Activated T-helper 17 cell treated with anti-CD3 and anti-CD28 coated beads, Interleukin-2, amount 50 U/mL, for 72 hours (primary cell): ENCODE data around the gene SLC10A7. TPM values are rescaled to one million over a fixed set of nuclear protein-coding genes. Genes with fewer than 3 reads are reported as not detected.
A peak's percentile ranks its signal among the peaks of the same experiment; 100 is the strongest.

Experiments
- ATAC-seq: fragments of 150-1000 bp; cut with Tn5 transposase; replicated peaks from 2 replicates; pipeline ENCODE4 v1.10.0; 2021; ENCODE audit warnings: mild to moderate bottlenecking, moderate library complexity
- H3K27ac Mint-ChIP-seq: one replicate; pipeline ENCODE4 v1.8.0; 2022; ENCODE audit warnings: mixed read lengths
- H3K27me3 Mint-ChIP-seq: one replicate; pipeline ENCODE4 v1.8.0; 2022; ENCODE audit warnings: mixed read lengths
- H3K36me3 Mint-ChIP-seq: one replicate; pipeline ENCODE4 v1.8.0; 2022; ENCODE audit warnings: low read depth, mild to moderate bottlenecking, mixed read lengths
- H3K4me1 Mint-ChIP-seq: one replicate; pipeline ENCODE4 v1.8.0; 2022; ENCODE audit warnings: mixed read lengths
- H3K4me3 Mint-ChIP-seq: one replicate; pipeline ENCODE4 v1.8.0; 2022; ENCODE audit warnings: mild to moderate bottlenecking, mixed read lengths
- H3K9me3 Mint-ChIP-seq: one replicate; pipeline ENCODE4 v1.8.0; 2022; ENCODE audit warnings: mixed read lengths
- total RNA-seq, 2 donors: library from RNA; stranded (reverse); gene quantifications; one replicate each; pipeline ENCODE4 v1.2.3, GENCODE V29; 2022

Gene SLC10A7
- total RNA-seq, 2 donors from 2014 or later, result 13.0 to 17.5 TPM

DNA sequence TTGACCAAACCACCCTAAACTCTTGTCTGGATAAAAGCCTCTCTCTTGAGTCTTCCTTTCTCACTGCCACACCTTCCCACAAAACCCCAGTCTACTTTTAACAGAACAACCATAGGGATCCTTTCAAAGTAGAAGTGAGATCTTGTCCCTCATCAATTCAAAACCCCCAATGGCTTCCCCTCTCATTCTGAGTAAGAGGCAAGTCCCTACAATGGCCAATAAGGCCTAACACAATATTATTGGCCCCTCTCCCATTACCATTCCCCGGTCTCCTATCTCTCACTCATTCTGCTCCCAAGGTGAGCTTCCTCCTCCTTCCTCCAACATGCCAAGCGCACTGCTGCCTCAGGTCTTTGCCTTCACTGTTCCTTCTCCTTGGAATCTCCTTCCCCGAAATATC lies 250.3 kb downstream of the SLC10A7 start:
- Mint-ChIP-seq H3K36me3 (no peaks in the 10 kb centered on the region), H3K4me1 (peaks cover 4% of the 10 kb centered on the region), H3K27me3 (no peaks in the 10 kb centered on the region), H3K9me3 (no peaks in the 10 kb centered on the region), H3K4me3 (no peak overlapping the region), H3K27ac (no peak overlapping the region)
- ATAC-seq, result no peak

DNA sequence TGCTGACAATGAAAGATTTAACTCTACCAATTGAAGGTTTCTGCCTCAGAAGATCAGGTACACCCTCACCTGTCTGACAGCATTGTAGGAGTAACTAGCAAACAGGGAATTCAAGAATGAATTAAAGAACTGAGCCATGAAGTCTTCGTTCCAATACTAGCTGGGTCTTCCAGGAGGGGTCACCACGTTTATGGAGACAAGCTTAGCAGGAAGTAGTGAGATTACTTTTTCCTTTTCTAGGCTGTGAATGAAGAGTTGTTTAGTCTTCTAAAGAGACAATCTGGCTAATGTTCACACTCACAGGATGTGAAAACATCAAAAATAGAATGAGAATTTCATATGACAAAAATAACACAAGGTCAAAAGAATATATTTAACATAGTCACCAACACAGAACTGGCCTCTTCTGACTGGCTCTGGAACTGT lies 252.5 kb downstream of the SLC10A7 start:
- H3K36me3 Mint-ChIP-seq, result no peaks in the 10 kb centered on the region
- H3K4me1 Mint-ChIP-seq, result peaks cover 4% of the 10 kb centered on the region
- no peak for ATAC-seq
- H3K27ac Mint-ChIP-seq, result no peak overlapping the region
- H3K27me3 Mint-ChIP-seq, result no peaks in the 10 kb centered on the region
- H3K9me3 Mint-ChIP-seq, result no peaks in the 10 kb centered on the region
- no peak overlapping the region for H3K4me3 Mint-ChIP-seq

DNA sequence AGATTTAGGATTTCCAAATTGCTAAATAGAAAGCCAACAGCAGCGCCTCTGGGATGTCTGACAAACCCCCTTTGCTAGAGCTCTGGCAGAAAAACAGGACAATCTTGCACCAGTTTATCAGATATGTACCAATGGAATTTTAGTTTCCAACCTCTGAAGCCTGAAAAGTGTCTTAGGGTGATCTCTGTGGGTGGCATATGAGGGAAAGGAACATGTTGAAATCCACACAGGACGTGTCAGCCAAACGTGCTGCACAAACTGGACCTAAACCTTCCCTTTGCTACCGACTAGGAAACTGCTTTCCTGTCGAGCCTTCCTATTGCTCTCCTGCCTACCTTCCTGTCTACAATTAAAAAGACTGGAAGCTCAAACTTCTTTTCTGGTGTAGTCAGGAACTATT lies 253.9 kb downstream of the SLC10A7 start:
- H3K27me3 Mint-ChIP-seq, result no peaks in the 10 kb centered on the region
- H3K4me1 Mint-ChIP-seq, result peaks cover 4% of the 10 kb centered on the region
- no peak overlapping the region for H3K27ac Mint-ChIP-seq
- H3K9me3 Mint-ChIP-seq, result no peaks in the 10 kb centered on the region
- H3K4me3 Mint-ChIP-seq, result no peak overlapping the region
- ATAC-seq, result no peak
- H3K36me3 Mint-ChIP-seq, result no peaks in the 10 kb centered on the region

DNA sequence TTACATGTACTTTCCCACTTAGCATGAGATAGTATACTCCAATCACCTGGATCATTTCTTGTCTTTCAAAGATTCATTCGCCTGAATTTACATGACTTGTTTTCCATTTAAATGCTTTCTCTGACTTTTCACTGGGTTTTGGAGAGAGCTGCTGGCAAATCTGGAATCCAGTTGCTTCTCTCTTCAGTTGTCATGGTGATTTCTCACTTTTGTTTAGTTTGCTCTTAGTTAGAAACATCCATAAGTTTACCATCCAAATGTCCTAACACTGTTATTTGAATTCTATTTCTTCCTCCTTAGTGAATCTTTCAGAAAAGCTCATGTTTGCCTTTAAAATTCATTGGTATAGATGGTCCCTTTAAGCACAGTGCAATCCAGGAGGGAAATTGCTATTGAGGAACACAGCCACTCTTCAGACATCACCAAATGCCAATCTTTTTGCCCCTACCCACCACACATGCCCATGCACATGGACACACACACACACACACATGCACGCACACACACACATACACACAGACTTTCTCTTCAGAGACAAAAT lies 255.7 kb downstream of the SLC10A7 start:
- no peak for ATAC-seq
- H3K4me1 Mint-ChIP-seq, result no peaks in the 10 kb centered on the region

DNA sequence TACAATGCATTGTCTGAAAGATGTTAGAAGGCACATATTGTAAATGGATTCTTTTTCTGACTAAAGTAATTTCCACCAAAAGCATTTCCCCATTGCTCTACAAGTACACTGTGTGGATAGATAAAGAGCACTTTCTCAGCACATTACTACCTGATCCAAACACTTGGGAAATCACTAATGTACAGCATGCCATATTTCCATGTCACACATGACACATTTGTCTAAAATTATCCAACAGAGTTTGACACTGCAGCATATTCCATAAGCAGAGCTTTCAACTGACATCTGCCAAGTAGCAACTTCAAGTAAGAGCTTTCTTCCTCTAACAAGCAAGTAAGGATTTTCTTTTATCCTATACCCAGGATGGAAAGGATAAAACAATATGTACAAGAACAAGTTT lies 257.9 kb downstream of the SLC10A7 start:
- no peak overlapping the region for H3K4me3 Mint-ChIP-seq
- ATAC-seq, result no peak

More for the DNA sequence above, 255.7 kb downstream of the SLC10A7 start:
- no peaks in the 10 kb centered on the region for H3K36me3 Mint-ChIP-seq
- H3K4me3 Mint-ChIP-seq, result no peak overlapping the region
- no peaks in the 10 kb centered on the region for H3K27me3 Mint-ChIP-seq
- H3K9me3 Mint-ChIP-seq, result no peaks in the 10 kb centered on the region
- H3K27ac Mint-ChIP-seq, result no peak overlapping the region

DNA sequence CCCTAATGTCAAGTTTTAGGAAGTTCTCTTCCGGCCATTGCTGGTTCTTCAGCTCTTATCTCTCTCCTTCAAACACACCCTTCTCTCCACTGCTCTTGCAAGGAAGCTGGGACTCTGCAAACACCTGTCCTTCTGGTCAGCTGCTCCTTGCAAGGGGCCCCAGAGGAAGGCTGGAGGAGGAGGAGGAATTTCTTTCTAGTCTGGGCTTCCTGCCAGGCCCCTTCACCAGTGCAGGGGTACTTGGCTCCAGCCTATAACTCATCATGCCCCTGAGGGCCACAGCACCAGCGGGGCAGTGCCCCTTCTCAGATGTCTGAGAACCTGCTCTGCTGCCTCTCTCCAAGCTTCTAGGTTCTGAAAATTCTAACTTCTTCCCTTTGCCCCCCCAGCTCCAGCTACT lies 260.7 kb downstream of the SLC10A7 start:
- Mint-ChIP-seq H3K27me3 (no peaks in the 10 kb centered on the region), H3K36me3 (peaks cover 14% of the 10 kb centered on the region), H3K4me1 (no peaks in the 10 kb centered on the region), H3K4me3 (no peak overlapping the region), H3K9me3 (no peaks in the 10 kb centered on the region), H3K27ac (no peak overlapping the region)
- ATAC-seq, result no peak

More for the DNA sequence above, 257.9 kb downstream of the SLC10A7 start:
- H3K4me1 Mint-ChIP-seq, result no peaks in the 10 kb centered on the region
- H3K27me3 Mint-ChIP-seq, result no peaks in the 10 kb centered on the region
- H3K9me3 Mint-ChIP-seq, result no peaks in the 10 kb centered on the region
- peaks cover 3% of the 10 kb centered on the region for H3K36me3 Mint-ChIP-seq
- H3K27ac Mint-ChIP-seq, result no peak overlapping the region

DNA sequence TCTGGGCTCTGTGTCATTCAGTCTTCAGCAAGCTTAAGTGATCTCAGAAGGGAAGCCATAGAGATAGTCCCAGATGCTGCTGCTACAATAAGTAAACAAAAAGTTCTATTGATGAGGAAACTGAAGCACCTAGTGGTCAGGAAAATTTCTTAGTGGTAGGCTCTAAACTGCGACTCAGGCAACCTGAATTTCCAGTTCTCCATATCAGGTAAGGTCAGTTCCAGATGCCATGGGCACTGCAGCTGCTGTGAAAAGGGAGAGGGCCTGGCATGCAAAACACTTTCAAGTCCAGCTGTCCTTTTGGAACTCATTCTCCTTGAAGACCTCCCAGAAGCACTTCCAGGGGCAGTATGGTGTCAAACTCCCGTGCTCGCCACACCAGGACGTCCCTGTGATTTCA lies 261.2 kb downstream of the SLC10A7 start:
- Mint-ChIP-seq H3K4me1 (no peaks in the 10 kb centered on the region), H3K36me3 (peaks cover 19% of the 10 kb centered on the region)

DNA sequence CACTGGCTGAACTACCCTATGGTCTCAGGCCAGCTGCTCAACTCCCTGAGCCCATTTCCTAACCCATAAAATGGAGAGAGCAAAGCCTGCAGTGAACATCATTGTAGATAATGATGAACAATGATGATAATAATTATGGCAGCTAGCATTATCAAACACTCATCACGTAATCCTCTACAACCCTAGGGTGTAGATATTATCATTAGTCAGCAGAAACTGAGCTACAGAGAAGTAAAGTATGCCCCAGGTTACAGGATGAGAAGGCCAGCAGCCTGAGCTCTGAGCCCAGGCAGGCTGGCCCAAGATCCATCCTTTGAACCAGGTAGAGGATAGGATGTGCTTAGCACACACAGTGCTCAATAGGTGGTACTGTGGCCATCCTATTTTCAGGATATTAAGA lies 264.2 kb downstream of the SLC10A7 start:
- no peak overlapping the region for H3K4me3 Mint-ChIP-seq
- H3K36me3 Mint-ChIP-seq, result peaks cover 29% of the 10 kb centered on the region
- H3K27me3 Mint-ChIP-seq, result no peaks in the 10 kb centered on the region
- H3K9me3 Mint-ChIP-seq, result no peaks in the 10 kb centered on the region
- no peak for ATAC-seq
- no peaks in the 10 kb centered on the region for H3K4me1 Mint-ChIP-seq
- no peak overlapping the region for H3K27ac Mint-ChIP-seq

More for the DNA sequence above, 261.2 kb downstream of the SLC10A7 start:
- Mint-ChIP-seq H3K9me3 (no peaks in the 10 kb centered on the region), H3K4me3 (no peak overlapping the region), H3K27ac (no peak overlapping the region), H3K27me3 (no peaks in the 10 kb centered on the region)
- ATAC-seq, result no peak

DNA sequence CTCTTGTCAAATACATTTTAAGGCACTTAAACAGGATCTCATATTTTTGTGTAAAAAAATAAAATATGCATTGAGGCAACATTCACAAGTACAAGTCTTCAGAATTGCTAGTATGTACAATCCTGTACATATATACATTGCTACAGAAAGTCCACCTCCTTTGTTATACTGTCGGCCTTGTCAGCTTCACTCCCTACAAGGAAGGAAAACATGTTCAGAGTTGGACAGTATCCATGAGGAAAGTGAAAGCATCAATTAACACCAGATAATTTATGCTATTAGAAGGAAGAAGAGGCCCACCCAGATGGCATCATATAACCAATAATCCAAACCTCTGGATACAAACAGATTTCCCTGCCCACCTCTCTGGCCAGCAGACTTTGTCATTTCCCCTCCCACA lies 265.4 kb downstream of the SLC10A7 start:
- Mint-ChIP-seq H3K4me3 (no peak overlapping the region), H3K9me3 (no peaks in the 10 kb centered on the region), H3K36me3 (peaks cover 29% of the 10 kb centered on the region), H3K27ac (no peak overlapping the region), H3K4me1 (no peaks in the 10 kb centered on the region), H3K27me3 (no peaks in the 10 kb centered on the region)
- ATAC-seq, result no peak

DNA sequence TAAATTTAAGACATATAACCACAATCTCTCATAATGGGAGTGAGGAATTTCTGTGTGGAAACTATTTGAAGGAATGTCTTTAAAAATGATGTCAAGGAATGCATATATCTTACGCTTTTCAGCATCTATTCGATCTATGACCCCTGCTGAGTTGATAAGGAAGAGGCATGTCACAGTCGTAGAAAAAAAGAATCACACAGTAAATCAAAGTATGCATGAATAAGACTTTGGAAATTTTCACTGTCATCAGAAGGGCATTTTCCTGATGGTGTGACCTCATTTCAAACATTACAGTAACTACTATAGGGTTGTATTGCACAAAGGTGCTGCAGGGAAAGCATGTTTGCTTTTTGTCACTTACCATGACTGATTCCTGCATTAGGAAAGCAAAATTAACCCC lies 265.9 kb downstream of the SLC10A7 start:
- no peak overlapping the region for H3K27ac Mint-ChIP-seq
- no peak for ATAC-seq
- no peak overlapping the region for H3K4me3 Mint-ChIP-seq
- peaks cover 29% of the 10 kb centered on the region for H3K36me3 Mint-ChIP-seq
- H3K4me1 Mint-ChIP-seq, result no peaks in the 10 kb centered on the region
- no peaks in the 10 kb centered on the region for H3K9me3 Mint-ChIP-seq
- no peaks in the 10 kb centered on the region for H3K27me3 Mint-ChIP-seq

DNA sequence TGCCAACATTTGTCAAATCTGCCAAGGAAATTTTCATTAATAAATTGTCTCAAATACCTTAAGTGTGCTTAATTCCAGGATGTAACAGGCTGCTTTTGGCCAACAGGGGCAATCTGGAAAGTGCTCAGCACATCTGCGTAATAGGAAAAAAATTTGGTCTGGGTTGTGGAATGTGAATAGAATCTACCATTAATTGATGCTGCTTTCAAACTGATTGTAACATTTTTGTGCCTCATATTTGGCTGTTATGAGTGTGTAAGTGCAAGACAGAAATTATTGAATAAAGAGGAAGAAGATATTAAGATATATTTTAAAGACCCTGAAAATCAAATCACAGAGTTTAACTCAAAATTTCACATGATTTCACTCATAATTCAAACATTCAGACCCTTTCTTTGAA lies 266.3 kb downstream of the SLC10A7 start:
- Mint-ChIP-seq H3K4me3 (no peak overlapping the region), H3K27me3 (no peaks in the 10 kb centered on the region), H3K9me3 (no peaks in the 10 kb centered on the region), H3K4me1 (no peaks in the 10 kb centered on the region), H3K27ac (no peak overlapping the region), H3K36me3 (peaks cover 29% of the 10 kb centered on the region)
- no peak for ATAC-seq

DNA sequence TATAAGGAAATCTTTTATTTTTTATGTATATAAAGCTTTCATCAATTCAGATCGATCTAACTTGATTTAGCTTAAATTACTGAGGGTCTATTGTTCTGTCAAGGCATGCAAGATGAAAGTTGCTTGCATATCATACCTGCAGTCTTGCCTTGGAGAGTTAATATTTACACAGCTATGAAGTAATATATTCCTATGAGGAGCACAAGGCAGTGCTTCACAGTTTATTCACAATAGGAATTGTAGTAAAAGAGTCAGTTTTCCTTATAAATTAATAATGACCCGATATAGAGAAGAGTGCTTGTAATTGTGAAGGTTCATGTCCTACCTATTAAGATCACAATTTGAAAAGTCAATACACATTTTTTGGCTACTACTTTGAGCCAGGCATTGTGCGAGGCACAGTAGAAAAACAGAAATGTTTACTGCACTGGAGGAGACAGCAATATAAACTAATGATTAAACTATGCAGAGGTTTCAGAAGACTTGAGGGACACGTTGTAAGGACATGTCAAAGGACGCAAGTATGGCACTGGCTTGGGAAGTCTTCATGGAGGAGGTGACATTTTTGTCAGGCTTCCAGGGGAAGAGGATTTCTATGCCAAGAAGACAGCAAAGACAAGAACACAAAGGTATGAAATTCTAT lies 268.6 kb downstream of the SLC10A7 start:
- no peak for ATAC-seq
- Mint-ChIP-seq H3K4me1 (no peaks in the 10 kb centered on the region), H3K27me3 (no peaks in the 10 kb centered on the region), H3K9me3 (no peaks in the 10 kb centered on the region), H3K27ac (no peak overlapping the region), H3K4me3 (no peak overlapping the region), H3K36me3 (peaks cover 20% of the 10 kb centered on the region)

DNA sequence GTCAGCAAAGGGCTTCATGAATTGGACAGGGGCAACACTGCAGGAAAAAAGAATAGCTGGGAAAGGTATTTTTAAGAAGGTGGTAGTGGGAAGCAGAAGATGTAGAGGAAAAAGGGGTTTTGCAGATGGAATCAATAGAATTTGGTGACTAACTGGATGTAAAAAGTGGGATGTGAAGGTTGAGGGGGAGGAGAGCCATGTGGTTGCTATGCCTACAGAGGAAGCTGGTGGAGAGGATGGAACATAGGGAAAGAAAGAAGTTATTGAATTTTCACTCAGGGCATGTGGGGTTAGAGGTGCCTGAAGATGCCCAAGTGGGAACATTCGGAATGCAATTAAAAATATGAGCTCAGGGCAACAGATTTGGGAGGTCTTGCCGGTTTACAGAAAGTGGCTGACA lies 274.4 kb downstream of the SLC10A7 start:
- no peaks in the 10 kb centered on the region for H3K27me3 Mint-ChIP-seq
- no peak overlapping the region for H3K4me3 Mint-ChIP-seq
- H3K4me1 Mint-ChIP-seq, result peaks cover 9% of the 10 kb centered on the region
- ATAC-seq, result no peak
- no peaks in the 10 kb centered on the region for H3K36me3 Mint-ChIP-seq
- no peak overlapping the region for H3K27ac Mint-ChIP-seq
- no peaks in the 10 kb centered on the region for H3K9me3 Mint-ChIP-seq

DNA sequence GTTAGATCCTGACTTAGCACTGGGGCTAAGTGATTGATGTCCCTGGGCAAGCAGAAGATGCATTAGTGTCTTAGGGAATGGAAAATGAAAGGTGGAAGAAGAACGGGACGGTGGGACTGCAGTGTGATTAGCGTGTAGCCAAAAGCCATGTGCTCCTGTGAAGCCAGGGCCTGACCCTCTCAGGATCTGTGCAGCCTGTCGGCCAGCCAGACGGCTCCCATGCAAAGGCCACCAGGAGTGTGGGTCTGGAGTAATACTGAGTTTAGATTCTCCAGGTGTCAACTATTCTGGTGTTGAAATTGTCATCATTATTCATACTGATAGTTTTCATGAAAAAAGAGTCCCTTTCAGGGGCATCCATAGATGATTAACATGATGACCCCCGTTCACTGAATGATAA lies 275.4 kb downstream of the SLC10A7 start:
- H3K4me1 Mint-ChIP-seq, result peaks cover 13% of the 10 kb centered on the region
- peak overlapping the region; percentile 25 for H3K27ac Mint-ChIP-seq
- no peaks in the 10 kb centered on the region for H3K9me3 Mint-ChIP-seq
- H3K4me3 Mint-ChIP-seq, result peak overlapping the region; percentile 3
- ATAC-seq, result no peak
- H3K27me3 Mint-ChIP-seq, result no peaks in the 10 kb centered on the region
- no peaks in the 10 kb centered on the region for H3K36me3 Mint-ChIP-seq

DNA sequence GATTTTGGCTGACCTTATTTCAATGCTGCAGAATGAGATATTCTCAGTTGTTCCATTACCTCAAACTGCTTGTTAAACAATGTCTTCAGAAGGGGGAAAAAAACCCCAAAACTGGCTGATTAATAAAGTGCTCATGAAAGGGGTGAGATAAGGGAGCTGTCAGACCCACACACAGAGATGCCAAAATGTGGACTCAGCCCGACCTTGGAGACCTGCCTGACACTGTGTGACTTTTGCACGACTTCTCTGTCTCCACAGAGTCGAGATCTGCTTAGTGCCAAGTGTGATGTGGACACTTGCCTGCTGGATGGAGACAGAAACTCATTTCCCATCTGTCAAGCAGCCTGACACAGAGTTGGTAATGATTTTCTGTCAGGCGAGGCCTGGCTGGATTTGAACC lies 275.9 kb downstream of the SLC10A7 start:
- peak; percentile 28 for ATAC-seq
- no peaks in the 10 kb centered on the region for H3K36me3 Mint-ChIP-seq
- peak overlapping the region; percentile 3 for H3K4me3 Mint-ChIP-seq
- H3K4me1 Mint-ChIP-seq, result peaks cover 13% of the 10 kb centered on the region
- H3K9me3 Mint-ChIP-seq, result no peaks in the 10 kb centered on the region
- peak overlapping the region; percentile 25 for H3K27ac Mint-ChIP-seq
- no peaks in the 10 kb centered on the region for H3K27me3 Mint-ChIP-seq
